Activated T-cell treated with anti-CD3 and anti-CD28 coated beads, Interleukin-2, amount 50 U/mL, for 72 hours (primary cell): Measurements from ENCODE around the gene CBX6. TPM values are rescaled to one million over a fixed set of nuclear protein-coding genes. Genes with fewer than 3 reads are reported as not detected.

Experiments
- ATAC-seq, 2 donors: fragments of 150-1000 bp; cut with Tn5 transposase; replicated peaks in 1 of 2; 2 replicates each; pipeline ENCODE4 v1.10.0; 2021; ENCODE audit warnings: moderate library complexity in 2 of 2, mild to moderate bottlenecking in 1 of 2
- DNase-seq, 2 donors: peaks; one replicate each; pipeline ENCODE4 v3.0.0; 2021 to 2022; ENCODE audit warnings: mixed read lengths in 1 of 2
- H3K27ac Mint-ChIP-seq: one replicate; pipeline ENCODE4 v1.8.0; 2022; ENCODE audit warnings: mild to moderate bottlenecking, moderate library complexity, mixed read lengths
- H3K27me3 Mint-ChIP-seq: one replicate; pipeline ENCODE4 v1.8.0; 2022; ENCODE audit warnings: low read depth, mixed read lengths
- H3K36me3 Mint-ChIP-seq, 2 donors: one replicate each; pipeline ENCODE4 v1.8.0; 2022; ENCODE audit warnings: mixed read lengths in 2 of 2, mild to moderate bottlenecking in 1 of 2; ENCODE audit not compliant: insufficient read depth in 2 of 2
- H3K4me1 Mint-ChIP-seq: one replicate; pipeline ENCODE4 v1.8.0; 2022; ENCODE audit warnings: low read depth, mixed read lengths
- H3K4me3 Mint-ChIP-seq, 2 donors: one replicate each; pipeline ENCODE4 v1.8.0; 2022; ENCODE audit warnings: mild to moderate bottlenecking in 2 of 2, mixed read lengths in 2 of 2, moderate library complexity in 2 of 2
- H3K9me3 Mint-ChIP-seq, 2 donors: one replicate each; pipeline ENCODE4 v1.8.0; 2022; ENCODE audit warnings: mixed read lengths in 2 of 2
- total RNA-seq, 2 donors: library from RNA; stranded (reverse); gene quantifications; one replicate each; pipeline ENCODE4 v1.2.3, GENCODE V29; 2022

CBX6 gene
- total RNA-seq, 2 donors from 2014 or later: 116 to 124 TPM

DNA sequence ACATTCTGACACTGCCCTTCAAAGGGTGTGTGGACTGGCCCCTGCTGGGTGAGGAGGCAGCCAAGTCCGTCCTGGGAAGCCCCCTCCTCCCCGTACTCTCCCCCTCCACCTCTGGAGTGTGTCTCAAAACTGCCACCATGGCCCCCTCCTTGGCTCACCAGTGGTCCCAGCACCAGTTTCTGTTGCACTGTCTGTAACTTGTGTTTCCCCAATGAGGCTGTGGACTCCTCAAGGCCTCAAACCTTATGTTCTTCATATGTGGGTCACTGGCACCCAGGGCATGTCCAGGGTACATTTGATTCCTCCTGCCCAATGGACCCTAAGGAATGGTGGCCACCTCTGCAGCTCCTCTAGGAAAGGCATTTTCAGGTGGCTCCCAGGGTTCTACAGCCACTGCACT is 21.6 kb downstream of the CBX6 start:
- no peak for DNase-seq
- no peaks in the 10 kb centered on the region for H3K4me1 Mint-ChIP-seq
- peaks cover 3% of the 10 kb centered on the region for H3K27me3 Mint-ChIP-seq
- H3K4me3 Mint-ChIP-seq: no peak overlapping the region
- H3K27ac Mint-ChIP-seq: no peak overlapping the region
- ATAC-seq: no peak
- no peaks in the 10 kb centered on the region for H3K36me3 Mint-ChIP-seq
- H3K9me3 Mint-ChIP-seq: no peaks in the 10 kb centered on the region

DNA sequence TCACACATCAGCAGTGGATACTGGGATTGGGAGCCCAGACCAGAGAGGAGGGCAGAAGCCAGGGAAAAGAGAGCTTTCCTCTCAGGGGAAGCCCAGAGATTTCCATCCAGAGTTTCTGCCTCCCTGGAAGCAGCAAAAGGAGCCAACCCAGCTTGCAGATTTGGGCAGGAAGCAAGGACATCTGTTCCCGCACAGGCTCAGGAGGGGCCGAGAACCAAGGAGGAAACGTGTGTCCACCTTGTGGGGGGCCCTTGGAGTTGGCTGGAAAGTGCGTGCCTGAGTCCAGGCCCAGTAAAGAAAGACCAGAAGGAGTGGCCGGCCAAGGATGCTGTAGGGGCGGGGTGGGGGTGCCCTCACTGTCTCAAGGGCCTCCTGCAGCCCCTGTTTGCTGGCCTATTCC is 22.2 kb downstream of the CBX6 start:
- H3K9me3 Mint-ChIP-seq: no peaks in the 10 kb centered on the region
- ATAC-seq: no peak
- H3K36me3 Mint-ChIP-seq: no peaks in the 10 kb centered on the region
- peaks cover 9% of the 10 kb centered on the region for H3K27me3 Mint-ChIP-seq
- no peak overlapping the region for H3K4me3 Mint-ChIP-seq
- DNase-seq: no peak
- H3K4me1 Mint-ChIP-seq: no peaks in the 10 kb centered on the region
- no peak overlapping the region for H3K27ac Mint-ChIP-seq

DNA sequence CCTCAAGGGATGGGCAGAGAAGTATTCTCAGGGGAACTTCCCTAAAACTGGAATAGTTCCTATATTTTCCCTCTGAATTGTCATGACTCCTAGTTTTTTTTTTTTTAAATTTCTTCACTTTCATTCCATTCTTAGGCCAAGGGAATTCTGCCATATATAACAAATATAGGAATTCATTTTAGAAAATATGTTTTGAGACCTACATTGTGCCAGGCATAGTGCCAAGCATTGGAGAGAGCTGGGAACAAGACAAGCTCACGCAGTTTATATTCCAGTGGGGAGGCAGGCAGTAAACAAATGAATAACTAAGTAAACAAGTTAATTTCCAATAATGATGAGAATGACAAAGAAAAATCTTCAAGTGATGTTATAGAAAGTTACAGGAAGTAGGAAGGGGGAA is 25.6 kb downstream of the CBX6 start:
- Mint-ChIP-seq H3K9me3 (no peaks in the 10 kb centered on the region), H3K27me3 (peaks cover 31% of the 10 kb centered on the region), H3K27ac (no peak overlapping the region), H3K36me3 (no peaks in the 10 kb centered on the region), H3K4me3 (no peak overlapping the region), H3K4me1 (peaks cover 11% of the 10 kb centered on the region)
- ATAC-seq: no peak
- no peak for DNase-seq

DNA sequence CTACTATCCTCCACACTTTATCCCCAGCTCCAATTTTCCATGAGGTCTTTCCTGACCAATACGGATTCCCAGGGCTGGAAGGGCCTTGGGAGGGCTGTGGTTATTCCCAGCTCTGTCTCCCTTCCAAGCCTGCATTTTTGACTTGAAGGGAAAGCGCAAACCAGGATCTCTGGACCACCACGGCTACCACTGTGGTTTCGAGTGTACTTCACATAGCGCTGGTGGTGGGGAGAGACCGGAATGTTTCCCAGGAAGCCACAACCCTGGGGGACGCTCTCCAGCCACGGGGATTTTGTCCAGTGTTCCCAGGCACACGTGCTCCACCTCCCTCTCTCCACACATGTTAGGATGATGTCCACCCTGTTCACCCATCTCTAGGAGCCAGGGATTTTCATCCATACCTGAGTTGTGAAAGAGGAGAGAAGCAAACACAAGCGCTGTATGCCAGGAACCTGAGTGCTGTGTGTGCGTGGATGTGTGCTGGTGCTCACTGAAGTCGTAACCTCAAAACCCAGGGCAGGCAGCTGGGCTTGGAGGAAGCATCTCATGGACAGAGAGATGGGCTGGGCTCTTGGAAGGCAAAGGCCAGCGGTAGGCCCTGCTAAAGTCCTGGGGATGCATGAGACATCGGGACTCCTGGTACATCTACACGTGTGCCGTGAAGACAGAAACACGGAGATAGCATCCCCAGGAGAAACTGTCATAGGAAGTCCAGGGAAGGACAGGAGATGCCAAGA is 26.8 kb downstream of the CBX6 start:
- H3K27me3 Mint-ChIP-seq: peaks cover 39% of the 10 kb centered on the region
- H3K4me1 Mint-ChIP-seq: peaks cover 11% of the 10 kb centered on the region
- no peak overlapping the region for H3K27ac Mint-ChIP-seq

DNA sequence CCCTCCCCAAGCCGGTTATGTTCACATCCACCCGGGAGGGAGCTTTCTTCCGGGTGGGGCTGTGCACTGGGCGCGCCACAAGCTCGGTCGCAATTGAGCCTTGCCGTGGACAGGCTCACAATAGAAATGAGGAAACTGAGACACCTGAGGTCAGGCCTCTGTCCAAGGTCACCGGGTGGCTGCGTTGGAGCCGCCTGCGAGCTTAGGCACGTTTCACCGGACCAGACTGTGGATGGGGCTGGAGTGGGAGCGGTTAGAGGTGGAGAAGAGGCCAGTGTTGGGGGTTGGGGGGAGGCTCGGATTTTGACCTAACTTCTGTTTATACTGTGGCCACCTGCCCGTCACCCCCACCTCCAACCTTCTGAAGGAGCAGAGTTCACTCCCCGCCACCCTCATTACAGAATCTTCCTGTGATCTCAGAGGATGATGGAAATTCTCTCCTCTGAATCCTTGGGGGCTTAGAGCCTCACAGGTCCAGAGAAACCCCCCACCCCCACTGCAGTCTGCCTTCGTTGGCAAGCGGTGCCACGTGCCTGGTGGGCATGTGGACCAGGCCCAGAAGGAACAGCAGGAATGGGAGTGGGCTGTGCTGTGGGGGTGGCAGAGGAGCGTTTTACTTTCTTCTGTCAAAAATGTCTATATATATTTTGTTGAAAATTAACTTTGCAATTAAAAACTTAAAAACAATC is 27.6 kb downstream of the CBX6 start:
- H3K9me3 Mint-ChIP-seq: no peaks in the 10 kb centered on the region
- peak; percentile 0 for ATAC-seq
- H3K27me3 Mint-ChIP-seq: peaks cover 39% of the 10 kb centered on the region

More for the DNA sequence above, 26.8 kb downstream of the CBX6 start:
- Mint-ChIP-seq H3K9me3 (no peaks in the 10 kb centered on the region), H3K4me3 (peak overlapping the region in 1 of 2 donors; percentile 66), H3K36me3 (no peaks in the 10 kb centered on the region)
- no peak for DNase-seq
- no peak for ATAC-seq

DNA sequence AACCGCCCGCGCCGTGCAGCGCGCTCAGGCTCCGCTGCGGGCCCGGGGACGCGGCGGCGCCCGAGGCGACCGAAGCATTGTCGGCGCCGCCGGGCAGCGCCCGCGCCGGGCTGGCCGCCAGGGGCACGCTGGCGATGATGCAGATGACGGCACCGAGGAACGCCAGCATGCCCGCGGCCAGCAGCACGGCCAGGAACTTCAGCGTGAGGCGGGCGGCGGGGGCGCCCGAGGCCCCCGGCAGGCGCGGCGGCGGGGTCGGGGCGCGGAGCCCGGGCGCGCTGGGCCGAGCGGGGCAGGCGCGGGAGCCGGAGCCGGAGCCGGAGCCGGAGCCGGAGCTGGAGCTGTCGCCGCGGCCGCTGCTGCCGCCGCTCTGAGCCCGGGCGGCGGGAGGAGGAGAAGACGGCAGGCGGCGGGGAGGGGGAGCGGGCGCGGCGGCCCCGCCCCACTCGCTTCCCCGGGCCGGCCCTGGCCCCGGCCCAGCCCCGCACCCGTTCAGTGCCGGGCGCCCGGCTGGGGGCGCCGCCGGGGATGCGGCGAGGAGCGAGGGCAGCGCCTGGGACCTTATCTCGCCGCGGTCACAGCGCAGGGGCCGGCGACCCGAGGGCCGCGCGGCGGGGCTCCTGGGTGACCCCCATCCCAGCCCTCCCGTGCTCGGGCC is 28.2 kb downstream of the CBX6 start, which contains the start of gene NPTXR:
Gene NPTXR, minus strand, starts transcription at position 372 of the 658 bp plus-strand sequence.
- Mint-ChIP-seq H3K9me3 (no peaks in the 10 kb centered on the region), H3K4me3 (peak within 1 kb of the TSS; percentile 81 to 87), H3K27me3 (peaks cover 39% of the 10 kb centered on the region), H3K4me1 (peaks cover 11% of the 10 kb centered on the region), H3K27ac (no peak within 1 kb of the TSS), H3K36me3 (no peaks in the 10 kb centered on the region)
- ATAC-seq (peak; percentile 64 to 68), DNase-seq (peak; percentile 58 to 60)

More for the DNA sequence above, 27.6 kb downstream of the CBX6 start:
- no peak for DNase-seq
- peak overlapping the region; percentile 52 to 66 for H3K4me3 Mint-ChIP-seq
- H3K27ac Mint-ChIP-seq: no peak overlapping the region
- peaks cover 11% of the 10 kb centered on the region for H3K4me1 Mint-ChIP-seq
- H3K36me3 Mint-ChIP-seq: no peaks in the 10 kb centered on the region

DNA sequence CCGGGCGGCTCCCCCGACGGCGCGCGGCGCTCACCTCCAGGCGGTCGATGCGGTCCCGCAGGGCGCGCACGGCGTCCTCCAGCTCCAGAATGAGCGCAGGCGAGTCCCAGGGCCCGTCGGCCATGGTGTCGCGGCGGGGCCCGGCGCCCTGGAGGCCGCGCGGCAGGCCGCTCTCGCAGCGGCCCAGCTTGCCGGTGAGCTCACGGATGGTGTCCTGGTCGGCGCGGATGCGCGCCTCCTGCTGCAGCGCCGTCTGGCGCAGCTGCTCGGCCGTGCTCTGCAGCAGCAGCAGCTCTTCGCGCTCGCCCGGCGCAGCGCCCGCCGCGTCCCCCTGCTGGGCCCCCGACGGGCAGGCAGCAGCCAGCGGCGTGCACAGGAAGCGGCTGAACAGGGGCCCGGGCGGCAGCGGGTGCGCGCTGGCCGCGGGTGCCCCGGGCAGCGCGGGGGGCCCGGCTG is 28.8 kb downstream of the CBX6 start:
- no peaks in the 10 kb centered on the region for H3K9me3 Mint-ChIP-seq
- H3K4me3 Mint-ChIP-seq: peak overlapping the region in 1 of 2 donors; percentile 60
- peaks cover 11% of the 10 kb centered on the region for H3K4me1 Mint-ChIP-seq
- peaks cover 39% of the 10 kb centered on the region for H3K27me3 Mint-ChIP-seq
- DNase-seq (peak; percentile 81 to 83), ATAC-seq (peak; percentile 92 to 93)
- H3K36me3 Mint-ChIP-seq: no peaks in the 10 kb centered on the region
- no peak overlapping the region for H3K27ac Mint-ChIP-seq

DNA sequence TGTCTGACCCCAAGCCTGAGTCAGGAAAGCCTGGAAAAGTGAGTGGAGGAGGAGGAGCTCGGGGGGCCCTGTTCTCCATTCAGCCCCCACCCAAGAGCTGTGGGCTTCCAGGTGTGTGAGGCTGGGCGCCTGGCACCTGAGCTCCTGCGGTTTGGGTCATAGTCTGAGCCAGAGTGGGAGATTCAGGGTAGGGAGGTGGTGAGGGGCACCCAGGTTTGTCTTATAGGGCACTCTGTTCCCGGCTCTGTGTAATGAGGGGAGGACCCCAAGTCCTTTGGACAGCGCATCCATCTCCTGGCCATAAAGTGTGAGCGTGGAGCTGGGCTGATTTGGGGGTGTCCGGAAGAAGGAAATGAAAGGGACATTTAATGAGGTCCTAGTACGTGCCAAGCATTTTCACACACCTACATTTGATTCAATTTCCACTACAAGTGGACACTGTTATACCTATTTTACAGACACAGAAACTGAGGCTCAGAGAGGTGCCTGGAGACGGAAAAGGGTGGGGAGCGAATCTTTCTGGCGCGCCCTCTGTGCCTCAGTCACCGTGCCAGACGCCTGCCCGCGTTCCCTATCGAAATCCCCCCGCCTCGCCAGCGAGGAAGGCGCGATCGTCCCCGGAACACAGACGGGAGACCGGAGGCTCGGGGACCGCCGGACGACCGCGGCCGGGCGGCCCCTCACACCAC is 29.4 kb downstream of the CBX6 start:
- Mint-ChIP-seq H3K27me3 (peaks cover 39% of the 10 kb centered on the region), H3K36me3 (no peaks in the 10 kb centered on the region), H3K27ac (peak overlapping the region; percentile 58)

DNA sequence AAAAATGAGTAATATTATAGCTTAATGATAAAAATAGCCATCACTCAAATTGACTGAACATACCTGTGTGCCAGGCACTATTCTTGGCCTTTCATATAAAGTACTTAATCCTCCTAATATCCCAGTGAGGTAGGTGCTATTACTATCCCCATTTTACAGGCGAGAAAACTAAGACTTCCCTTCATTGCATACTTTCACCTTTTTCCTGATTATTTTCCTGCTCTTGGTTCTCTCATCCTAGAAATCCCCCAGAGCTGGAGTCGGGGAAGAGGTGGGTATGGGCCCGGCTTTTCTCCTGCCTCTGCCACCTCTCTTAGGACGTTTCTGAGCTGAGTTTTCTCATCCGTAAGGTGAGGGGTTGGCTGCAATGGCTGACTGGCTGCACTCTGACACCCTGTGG is 30.4 kb downstream of the CBX6 start:
- Mint-ChIP-seq H3K36me3 (no peaks in the 10 kb centered on the region), H3K27me3 (peaks cover 39% of the 10 kb centered on the region), H3K4me3 (peak overlapping the region in 1 of 2 donors; percentile 87), H3K9me3 (no peaks in the 10 kb centered on the region), H3K27ac (no peak overlapping the region), H3K4me1 (peaks cover 15% of the 10 kb centered on the region)
- ATAC-seq (no peak), DNase-seq (no peak)

More for the DNA sequence above, 29.4 kb downstream of the CBX6 start:
- Mint-ChIP-seq H3K9me3 (no peaks in the 10 kb centered on the region), H3K4me3 (peak overlapping the region; percentile 81 to 87), H3K4me1 (peaks cover 11% of the 10 kb centered on the region)
- DNase-seq (no peak), ATAC-seq (no peak)

DNA sequence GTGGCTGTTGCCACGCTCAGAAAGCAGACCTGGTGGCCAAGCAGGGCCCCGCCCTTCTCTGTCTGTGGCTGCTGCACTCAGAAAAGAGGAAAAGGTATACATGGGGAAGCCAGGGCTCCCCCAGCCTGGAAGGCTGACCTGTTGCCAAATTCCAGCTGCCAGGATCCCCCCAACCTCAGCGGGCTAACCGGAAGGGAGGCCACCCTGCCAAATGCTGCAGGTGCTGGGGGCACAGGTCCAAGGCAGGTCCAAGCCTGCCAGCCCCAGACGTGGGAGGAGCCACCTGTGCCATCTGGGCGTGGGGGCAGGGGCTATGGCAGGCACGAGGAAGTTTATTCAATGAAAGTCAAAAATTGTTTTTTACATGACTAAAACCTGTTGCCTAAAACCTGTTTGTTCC is 30.8 kb downstream of the CBX6 start:
- no peak overlapping the region for H3K4me3 Mint-ChIP-seq
- ATAC-seq (no peak), DNase-seq (no peak)
- H3K27ac Mint-ChIP-seq: no peak overlapping the region
- H3K4me1 Mint-ChIP-seq: peaks cover 15% of the 10 kb centered on the region
- H3K9me3 Mint-ChIP-seq: no peaks in the 10 kb centered on the region
- H3K36me3 Mint-ChIP-seq: no peaks in the 10 kb centered on the region
- H3K27me3 Mint-ChIP-seq: peaks cover 39% of the 10 kb centered on the region

DNA sequence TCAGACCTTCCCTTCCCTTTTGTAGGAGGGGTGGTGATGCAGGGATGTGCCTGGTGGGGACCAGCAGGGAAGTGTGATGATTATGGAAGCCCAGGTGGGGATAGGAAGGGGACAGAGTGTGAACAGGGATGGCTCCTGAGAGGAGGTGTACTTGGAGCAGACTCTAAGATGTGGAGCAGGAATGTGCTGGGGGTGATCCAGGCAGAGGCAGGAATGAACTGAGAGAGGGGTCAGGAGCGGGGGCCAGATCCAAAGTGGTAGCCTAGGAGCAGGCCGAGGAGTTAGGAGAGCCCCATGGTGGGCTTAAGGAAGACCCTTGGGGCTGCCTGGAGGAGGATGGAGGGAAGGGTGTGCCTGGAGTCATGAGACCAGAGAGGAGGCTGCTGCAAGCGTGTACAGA is 31.9 kb downstream of the CBX6 start:
- H3K4me1 Mint-ChIP-seq: peaks cover 15% of the 10 kb centered on the region
- peaks cover 32% of the 10 kb centered on the region for H3K27me3 Mint-ChIP-seq
- no peaks in the 10 kb centered on the region for H3K36me3 Mint-ChIP-seq
- no peaks in the 10 kb centered on the region for H3K9me3 Mint-ChIP-seq
- H3K27ac Mint-ChIP-seq: no peak overlapping the region
- H3K4me3 Mint-ChIP-seq: no peak overlapping the region
- ATAC-seq (no peak), DNase-seq (no peak)

DNA sequence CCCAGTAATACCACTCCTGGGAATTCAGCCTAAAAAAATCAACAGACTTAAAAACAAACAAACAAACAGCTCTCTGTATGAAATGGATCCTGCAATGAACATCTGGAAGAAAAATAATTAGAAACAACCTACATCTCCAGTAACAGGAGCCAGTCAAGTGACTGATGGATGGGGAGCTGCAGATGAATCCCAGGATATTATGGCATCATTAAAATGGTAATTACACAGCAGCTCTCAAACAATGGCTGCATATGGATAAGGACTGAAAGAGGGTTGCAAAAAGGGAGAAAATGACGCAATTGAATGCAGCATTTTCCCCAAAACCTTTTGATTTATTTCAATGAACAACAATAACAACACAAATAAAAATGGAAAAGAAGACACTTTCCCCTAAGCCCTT is 32.3 kb downstream of the CBX6 start:
- Mint-ChIP-seq H3K27me3 (peaks cover 29% of the 10 kb centered on the region), H3K27ac (no peak overlapping the region), H3K36me3 (no peaks in the 10 kb centered on the region), H3K4me1 (peaks cover 15% of the 10 kb centered on the region), H3K9me3 (no peaks in the 10 kb centered on the region), H3K4me3 (no peak overlapping the region)
- no peak for ATAC-seq
- DNase-seq: no peak
